ENCODE results near the gene SLC25A38. TPM values are rescaled to one million over a fixed set of nuclear protein-coding genes. Genes with fewer than 3 reads are reported as not detected.

The SLC25A38 gene
- 10 to 100 TPM; 26.7 to 31.0 TPM for total RNA-seq
- polyA plus RNA-seq = 10 to 100 TPM; 24.8 to 28.1 TPM
- long read RNA-seq, donor 1, transcript SLC25A38-201 (7 exons, 2,147 nt) = major isoform, 17 of 22 reads
- long read RNA-seq, donor 1, partial matches to known transcripts = 5 of 22 reads
- long read RNA-seq, donor 1, other reads (novel, unspliced or antisense) = 0 of 22 reads
- long read RNA-seq, donor 2, partial matches to known transcripts = 0 of 2 reads
- long read RNA-seq, donor 2, other reads (novel, unspliced or antisense) = 0 of 2 reads
- long read RNA-seq, donor 3, transcript SLC25A38-201 (7 exons, 2,147 nt) = major isoform, 8 of 8 reads
- long read RNA-seq, donor 3, partial matches to known transcripts = 0 of 8 reads
- long read RNA-seq, donor 3, other reads (novel, unspliced or antisense) = 0 of 8 reads
- long read RNA-seq, donor 4 = 0 reads
- long read RNA-seq, donor 5, transcript SLC25A38-201 (7 exons, 2,147 nt) = major isoform, 9 of 9 reads
- long read RNA-seq, donor 5, partial matches to known transcripts = 0 of 9 reads
- long read RNA-seq, donor 5, other reads (novel, unspliced or antisense) = 0 of 9 reads

- Histone ChIP-seq H3K9ac (ENCODE audit: insufficient read depth in 1 of 2, low read length in 2 of 2) (peak within 1 kb of the TSS; percentile 86 to 90), H3K9me3 (ENCODE audit: control insufficient read depth in 4 of 4, insufficient read depth in 3 of 4, low read length in 3 of 4) (no peaks in the 10 kb centered on the region), H3K4me1 (ENCODE audit: control insufficient read depth in 5 of 5, insufficient read depth in 5 of 5, low read length in 5 of 5) (peaks cover 0 to 10% (median 0%) of the 10 kb centered on the region in 5 donors), H3K36me3 (ENCODE audit: control insufficient read depth in 4 of 4, insufficient read depth in 4 of 4, low read length in 4 of 4) (peaks cover 0 to 2% (median 0%) of the 10 kb centered on the region in 4 donors), H3K27ac (ENCODE audit: low read depth in 1 of 2, low read length in 1 of 2) (peak within 1 kb of the TSS; percentile 94 to 96), H3K27me3 (ENCODE audit: control insufficient read depth in 3 of 3, insufficient read depth in 3 of 3, low read length in 2 of 3) (no peaks in the 10 kb centered on the region), H3K4me3 (peak within 1 kb of the TSS; percentile 77)
- TF ChIP-seq CTCF (IDR thresholded peaks at IDR 0.05; ENCODE audit: control extremely low read depth, extremely low read depth) = peak; percentile 9
- WGBS, 2 donors = 0% methylated on average over 62 of the region's 62 CpGs
- ATAC-seq (ENCODE audit: insufficient read depth, low FRiP score) = peak; percentile 84
- DNase-seq = peak; percentile 82 to 89 (median 89)
These were observed at the start of gene SLC25A38 for GRCh38 chr3:39383045-39383880. SLC25A38 (plus strand) TSS chr3:39383370; CDS start chr3:39383725, 355 bp downstream.

- Histone ChIP-seq H3K4me3 (no peak overlapping the region), H3K9me3 (ENCODE audit: control insufficient read depth in 4 of 4, insufficient read depth in 3 of 4, low read length in 3 of 4) (peaks cover 0 to 2% (median 0%) of the 10 kb centered on the region in 4 donors), H3K27ac (ENCODE audit: low read depth in 1 of 2, low read length in 1 of 2) (no peak overlapping the region), H3K36me3 (ENCODE audit: control insufficient read depth in 4 of 4, insufficient read depth in 4 of 4, low read length in 4 of 4) (no peaks in the 10 kb centered on the region), H3K9ac (ENCODE audit: insufficient read depth in 1 of 2, low read length in 2 of 2) (no peak overlapping the region), H3K4me1 (ENCODE audit: control insufficient read depth in 5 of 5, insufficient read depth in 5 of 5, low read length in 5 of 5) (peaks cover 0 to 5% (median 0%) of the 10 kb centered on the region in 5 donors), H3K27me3 (ENCODE audit: control insufficient read depth in 3 of 3, insufficient read depth in 3 of 3, low read length in 2 of 3) (no peaks in the 10 kb centered on the region)
- ATAC-seq (ENCODE audit: insufficient read depth, low FRiP score) = no peak
- no peak for DNase-seq
- no peak for TF ChIP-seq CTCF (IDR thresholded peaks at IDR 0.05; ENCODE audit: control extremely low read depth, extremely low read depth)
These were observed 49.6 kb upstream of the SLC25A38 start for GRCh38 chr3:39333607-39334006.

- Histone ChIP-seq H3K27me3 (ENCODE audit: control insufficient read depth in 3 of 3, insufficient read depth in 3 of 3, low read length in 2 of 3) (no peaks in the 10 kb centered on the region), H3K27ac (ENCODE audit: low read depth in 1 of 2, low read length in 1 of 2) (no peak overlapping the region), H3K36me3 (ENCODE audit: control insufficient read depth in 4 of 4, insufficient read depth in 4 of 4, low read length in 4 of 4) (no peaks in the 10 kb centered on the region), H3K4me1 (ENCODE audit: control insufficient read depth in 5 of 5, insufficient read depth in 5 of 5, low read length in 5 of 5) (peaks cover 0 to 5% (median 0%) of the 10 kb centered on the region in 5 donors), H3K9ac (ENCODE audit: insufficient read depth in 1 of 2, low read length in 2 of 2) (no peak overlapping the region), H3K4me3 (no peak overlapping the region), H3K9me3 (ENCODE audit: control insufficient read depth in 4 of 4, insufficient read depth in 3 of 4, low read length in 3 of 4) (peaks cover 0 to 2% (median 0%) of the 10 kb centered on the region in 4 donors)
- WGBS, 2 donors = 81 to 91% methylated on average over 4 of the region's 4 CpGs
- no peak for TF ChIP-seq CTCF (IDR thresholded peaks at IDR 0.05; ENCODE audit: control extremely low read depth, extremely low read depth)
- ATAC-seq (ENCODE audit: insufficient read depth, low FRiP score) = no peak
- DNase-seq = no peak
These were observed 49.0 kb upstream of the SLC25A38 start for GRCh38 chr3:39334205-39334604.

Data from lung (tissue), 16 donors.